PC-9 (cell line): ENCODE data around the gene RDH16. TPM values are rescaled to one million over a fixed set of nuclear protein-coding genes. Genes with fewer than 3 reads are reported as not detected.
"Not testable (repeated sequence)": the region's sequence is repeated elsewhere in the genome, so short reads cannot be mapped to it uniquely, and the experiment has no call there.

Source experiments
- BruUV-seq: library from RNA; stranded (reverse); fragments of 400-500 nt; replicated peaks from 2 replicates; lab custom pipeline; 2021; lab: Mats Ljungman, UMichigan
- CTCF ChIA-PET: fragments of 300-600 bp; sonication (Branson Sonifier 250); formaldehyde crosslinking; loops from one replicate; lab custom pipeline; 2022; ENCODE audit warnings: antibody characterized with exemption; lab: Charles Lee
- POLR2A ChIA-PET: fragments of 300-600 bp; sonication (Branson Sonifier 250); formaldehyde crosslinking; loops from one replicate; lab custom pipeline; 2022; ENCODE audit warnings: antibody characterized with exemption; ENCODE audit not compliant: unreplicated experiment; lab: Charles Lee
- DNase-seq, 2 experiments: peaks; one replicate each; pipeline versions ENCODE4 v3.0.0 to v3.0.0-alpha.2; 2015 to 2022; ENCODE audit warnings: mixed read lengths in 1 of 2
- H2AFZ ChIP-seq: fragments of 200-600 bp; sonication (generic); 2 replicates; pipeline ENCODE4 v1.8.1; 2017; ENCODE audit warnings: antibody characterized with exemption
- H3F3A ChIP-seq: fragments of 200-600 bp; sonication (generic); 2 replicates; pipeline ENCODE4 v1.8.1; 2017; ENCODE audit warnings: antibody characterized with exemption, mild to moderate bottlenecking, low read depth; ENCODE audit not compliant: insufficient read depth
- H3K27ac ChIP-seq: fragments of 200-600 bp; sonication (generic); 2 replicates; pipeline ENCODE4 v1.6.1; 2016; ENCODE audit warnings: mixed run types
- H3K27me3 ChIP-seq: fragments of 200-600 bp; sonication (generic); 2 replicates; pipeline ENCODE4 v1.6.1; 2016; ENCODE audit warnings: low read depth, mixed run types; ENCODE audit not compliant: insufficient read depth
- H3K36me3 ChIP-seq: fragments of 200-600 bp; sonication (generic); 2 replicates; pipeline ENCODE4 v1.6.1; 2016; ENCODE audit warnings: low read depth, mixed run types
- H3K4me1 ChIP-seq: fragments of 200-600 bp; sonication (generic); replicated peaks from 2 replicates; pipeline ENCODE4 v1.6.1; 2016; ENCODE audit warnings: mixed run types; ENCODE audit not compliant: insufficient read depth
- H3K4me2 ChIP-seq: fragments of 200-600 bp; sonication (generic); 2 replicates; pipeline ENCODE4 v1.6.1; 2017; ENCODE audit warnings: mixed run types
- H3K4me3 ChIP-seq: fragments of 200-600 bp; sonication (generic); 2 replicates; pipeline ENCODE4 v1.6.1; 2016; ENCODE audit warnings: mixed run types
- H3K79me2 ChIP-seq: fragments of 200-600 bp; sonication (generic); 2 replicates; pipeline ENCODE4 v1.6.1; 2017; ENCODE audit warnings: low read depth, mixed run types
- H3K9me2 ChIP-seq: fragments of 200-600 bp; sonication (generic); 2 replicates; pipeline ENCODE4 v1.8.1; 2017; ENCODE audit warnings: mild to moderate bottlenecking; ENCODE audit not compliant: insufficient read depth
- H3K9me3 ChIP-seq: fragments of 200-600 bp; sonication (generic); 2 replicates; pipeline ENCODE4 v1.8.1; 2016; ENCODE audit warnings: low read depth; ENCODE audit not compliant: insufficient read depth
- H4K20me1 ChIP-seq: fragments of 200-600 bp; sonication (generic); 2 replicates; pipeline ENCODE4 v1.8.1; 2017; ENCODE audit not compliant: insufficient read depth
- EZH2 ChIP-seq: fragments of 200-600 bp; sonication (generic); IDR thresholded peaks from 2 replicates; pipeline ENCODE4 v1.8.0; 2017; ENCODE audit warnings: antibody characterized with exemption, low read depth
- intact Hi-C: fragments of 100-400 bp; cut with micrococcal nuclease; formaldehyde crosslinking; loops from one replicate; pipeline ENCODE4 v1.10.0; 2022; ENCODE audit not compliant: unreplicated experiment
- total RNA-seq: library from RNA; stranded (reverse); gene quantifications from 2 replicates; pipeline ENCODE4 v1.2.3, GENCODE V29; 2021
- TF ChIP-seq, protein P1 (sequence below): fragments of 200-600 bp; sonication (generic); conservative IDR thresholded peaks from 2 replicates; pipeline ENCODE4 v1.6.1; 2017; ENCODE audit warnings: mixed run types, antibody characterized with exemption, mild to moderate bottlenecking, moderate library complexity

The RDH16 gene
- total RNA-seq, 1 experiment from 2014 or later, result 0.79 TPM

DNA sequence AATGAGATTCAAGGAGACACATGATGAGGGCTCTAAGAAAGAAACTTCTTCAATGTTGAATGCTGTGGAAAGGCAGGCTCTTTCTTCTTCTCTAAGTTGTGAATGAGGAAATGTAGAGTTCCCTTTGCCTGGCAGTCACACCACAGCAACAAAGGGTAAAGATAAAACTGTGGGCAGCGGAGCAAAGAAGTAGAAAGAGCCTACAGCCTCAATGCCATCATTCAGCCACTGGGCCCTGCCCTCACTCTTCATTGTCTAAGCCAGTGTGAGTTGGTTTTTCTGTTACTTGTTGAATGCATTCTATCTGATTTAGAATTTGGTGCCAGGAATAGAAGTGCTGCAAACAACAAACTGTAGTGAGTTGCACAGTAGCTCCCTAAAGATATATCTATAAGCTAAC, 35.4 kb downstream of the RDH16 start:
- Histone ChIP-seq H4K20me1 (no peaks in the 10 kb centered on the region), H3K27ac (no peak overlapping the region), H3K4me2 (no peak overlapping the region), H2AFZ (no peak overlapping the region), H3K4me1 (no peaks in the 10 kb centered on the region), H3K27me3 (peaks cover 8% of the 10 kb centered on the region; the same call in 1 of the 2 replicates), H3K9me2 (0 out of 2 replicates have a peak, but pooled peaks cover 4% of the 10 kb centered on the region), H3K36me3 (no peaks in the 10 kb centered on the region), H3F3A (no peaks in the 10 kb centered on the region), H3K4me3 (no peak overlapping the region), H3K9me3 (no peaks in the 10 kb centered on the region), H3K79me2 (no peaks in the 10 kb centered on the region)
- intact Hi-C loops, result no loop called here
- no TSS peak for BruUV-seq
- ChIA-PET CTCF (no interaction called here), POLR2A (no interaction called here)
- no peak for TF ChIP-seq EZH2
- TF ChIP-seq, protein P1, sequence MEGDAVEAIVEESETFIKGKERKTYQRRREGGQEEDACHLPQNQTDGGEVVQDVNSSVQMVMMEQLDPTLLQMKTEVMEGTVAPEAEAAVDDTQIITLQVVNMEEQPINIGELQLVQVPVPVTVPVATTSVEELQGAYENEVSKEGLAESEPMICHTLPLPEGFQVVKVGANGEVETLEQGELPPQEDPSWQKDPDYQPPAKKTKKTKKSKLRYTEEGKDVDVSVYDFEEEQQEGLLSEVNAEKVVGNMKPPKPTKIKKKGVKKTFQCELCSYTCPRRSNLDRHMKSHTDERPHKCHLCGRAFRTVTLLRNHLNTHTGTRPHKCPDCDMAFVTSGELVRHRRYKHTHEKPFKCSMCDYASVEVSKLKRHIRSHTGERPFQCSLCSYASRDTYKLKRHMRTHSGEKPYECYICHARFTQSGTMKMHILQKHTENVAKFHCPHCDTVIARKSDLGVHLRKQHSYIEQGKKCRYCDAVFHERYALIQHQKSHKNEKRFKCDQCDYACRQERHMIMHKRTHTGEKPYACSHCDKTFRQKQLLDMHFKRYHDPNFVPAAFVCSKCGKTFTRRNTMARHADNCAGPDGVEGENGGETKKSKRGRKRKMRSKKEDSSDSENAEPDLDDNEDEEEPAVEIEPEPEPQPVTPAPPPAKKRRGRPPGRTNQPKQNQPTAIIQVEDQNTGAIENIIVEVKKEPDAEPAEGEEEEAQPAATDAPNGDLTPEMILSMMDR, result no peak
- DNase-seq, result no peak

DNA sequence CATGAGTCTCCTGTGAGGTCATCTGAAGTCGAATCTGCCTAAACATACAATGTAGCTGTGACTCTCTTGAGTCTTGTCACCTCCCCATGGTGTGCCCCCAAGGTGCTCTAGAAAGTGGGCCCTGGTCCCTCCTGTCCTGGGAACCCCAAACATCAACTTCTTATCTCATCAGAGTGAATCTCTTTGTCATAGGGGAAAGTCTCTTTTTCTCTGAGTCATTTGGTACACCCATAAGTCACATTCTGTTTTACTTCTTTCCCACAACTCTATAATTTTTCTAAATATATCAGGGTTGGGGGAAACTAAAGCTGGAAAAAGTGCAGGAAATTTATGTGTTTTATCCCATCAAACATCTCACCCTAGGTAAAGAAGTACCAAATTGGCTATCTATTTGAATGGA, 36.1 kb downstream of the RDH16 start:
- no peak for DNase-seq
- intact Hi-C loops, result no loop called here
- Histone ChIP-seq H3K4me1 (no peaks in the 10 kb centered on the region), H3K4me3 (no peak overlapping the region), H4K20me1 (no peaks in the 10 kb centered on the region), H3K4me2 (no peak overlapping the region), H3K79me2 (no peaks in the 10 kb centered on the region), H3K27ac (no peak overlapping the region), H3K36me3 (no peaks in the 10 kb centered on the region), H3F3A (no peaks in the 10 kb centered on the region), H3K9me3 (no peaks in the 10 kb centered on the region), H2AFZ (no peak overlapping the region), H3K9me2 (0 out of 2 replicates have a peak, but pooled peaks cover 4% of the 10 kb centered on the region), H3K27me3 (peaks cover 2% of the 10 kb centered on the region; the same call in 1 of the 2 replicates)
- no peak for TF ChIP-seq EZH2
- TF ChIP-seq, protein P1, result no peak
- ChIA-PET POLR2A (no interaction called here), CTCF (no interaction called here)
- BruUV-seq, result no TSS peak

DNA sequence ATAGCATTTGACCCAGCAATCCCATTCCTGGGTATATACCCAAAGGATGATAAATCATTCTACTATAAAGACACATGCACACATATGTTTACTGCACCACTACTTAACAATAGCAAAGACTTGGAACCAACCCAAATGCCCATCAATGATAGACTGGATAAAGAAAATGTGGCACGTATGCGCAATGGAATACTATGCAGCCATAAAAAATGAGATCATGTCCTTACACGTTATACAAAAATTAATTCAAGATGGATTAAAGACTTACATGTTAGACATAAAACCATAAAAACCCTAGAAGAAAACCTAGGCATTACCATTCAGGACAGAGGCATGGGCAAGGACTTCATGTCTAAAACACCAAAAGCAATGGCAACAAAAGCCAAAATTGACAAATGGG, 39.3 kb downstream of the RDH16 start:
- H3K79me2 ChIP-seq, CTCF ChIA-PET, BruUV-seq, H3K27me3 ChIP-seq, POLR2A ChIA-PET, H3K36me3 ChIP-seq, H3K9me3 ChIP-seq, H3F3A ChIP-seq, intact Hi-C loops, DNase-seq, H3K27ac ChIP-seq, H2AFZ ChIP-seq, H3K9me2 ChIP-seq, H3K4me2 ChIP-seq, H4K20me1 ChIP-seq, H3K4me3 ChIP-seq, H3K4me1 ChIP-seq: not testable (repeated sequence)

DNA sequence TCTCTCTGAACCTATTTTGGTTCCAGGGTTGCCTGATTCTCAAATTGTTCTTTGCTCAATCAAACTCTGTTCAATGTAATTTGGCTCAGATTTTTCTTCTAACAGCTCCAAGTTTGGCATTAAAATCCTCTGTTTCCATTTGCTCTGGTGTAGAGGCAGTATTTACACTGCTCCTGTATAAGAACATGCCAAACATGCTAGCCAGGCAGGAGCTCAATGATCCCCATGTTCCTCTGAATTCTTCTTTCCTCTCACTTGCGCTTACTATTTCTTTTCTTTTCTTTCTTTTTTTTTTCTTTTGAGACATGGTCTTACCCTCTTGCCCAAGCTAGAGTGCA, 40.4 kb downstream of the RDH16 start:
- Histone ChIP-seq H3K9me3 (no peaks in the 10 kb centered on the region), H3K4me1 (no peaks in the 10 kb centered on the region), H3K4me2 (no peak overlapping the region), H3K27ac (no peak overlapping the region), H4K20me1 (no peaks in the 10 kb centered on the region), H3F3A (no peaks in the 10 kb centered on the region), H3K4me3 (no peak overlapping the region), H3K27me3 (no peaks in the 10 kb centered on the region; the same call in 1 of the 2 replicates), H2AFZ (no peak overlapping the region), H3K36me3 (no peaks in the 10 kb centered on the region), H3K79me2 (no peaks in the 10 kb centered on the region), H3K9me2 (no peaks in the 10 kb centered on the region)
- TF ChIP-seq, protein P1, result no peak
- no peak for TF ChIP-seq EZH2
- POLR2A ChIA-PET, result no interaction called here
- no peak for DNase-seq
- CTCF ChIA-PET, result no interaction called here
- BruUV-seq, result no TSS peak
- intact Hi-C loops, result no loop called here
